HEK293 (cell line): ENCODE data around the gene YTHDC2.
A peak's percentile ranks its signal among the peaks of the same experiment; 100 is the strongest.

Experiments
- CTCF ChIA-PET: fragments of 350-600 bp; formaldehyde crosslinking; extraction: SDS; loops from one replicate; lab custom pipeline; 2021; ENCODE audit warnings: antibody characterized with exemption; lab: Yijun Ruan, JAX
- POLR2A ChIA-PET: fragments of 300-600 bp; formaldehyde crosslinking; extraction: SDS; loops from one replicate; lab custom pipeline; 2020; ENCODE audit warnings: antibody characterized with exemption, inconsistent platforms; lab: Yijun Ruan, JAX
- H3K27ac ChIP-seq: fragments of 200-500 bp; sonication (Bioruptor generic); 2 replicates; pipeline ENCODE4 v1.5.1; 2014; ENCODE audit warnings: low read depth, low read length, control low read depth, inconsistent platforms; ENCODE audit errors: extremely low read depth
- H3K36me3 ChIP-seq, 2 experiments: fragments of 200-500 bp in 1 of 2; sonication (Bioruptor generic) in 1 of 2; 1 replicate in 1 of 2; 2 replicates in 1 of 2; pipeline ENCODE4 v1.5.1; 2014 to 2017; ENCODE audit warnings: inconsistent platforms in 2 of 2, low read length in 2 of 2; ENCODE audit not compliant: control insufficient read depth in 2 of 2, insufficient read depth in 1 of 2
- H3K4me1 ChIP-seq: fragments of 200-500 bp; sonication (Bioruptor generic); 2 replicates; pipeline ENCODE4 v1.5.1; 2014; ENCODE audit warnings: mild to moderate bottlenecking, low read length, inconsistent platforms; ENCODE audit not compliant: control insufficient read depth, insufficient read depth
- H3K4me3 ChIP-seq: 2 replicates; pipeline ENCODE4 v1.5.1; 2011; ENCODE audit warnings: low read depth, mild to moderate bottlenecking, control low read depth, low read length, moderate library complexity
- H3K9me3 ChIP-seq: fragments of 200-500 bp; sonication (Bioruptor generic); 2 replicates; pipeline ENCODE4 v1.5.1; 2014; ENCODE audit warnings: low read depth, low read length, inconsistent platforms; ENCODE audit not compliant: control insufficient read depth, insufficient read depth
- GFI1B ChIP-seq: fragments of 450-650 bp; formaldehyde crosslinking; IDR thresholded peaks from 2 replicates; pipeline ENCODE4 v1.5.1; 2016; ENCODE audit warnings: missing biosample characterization, missing genetic modification characterization
- IKZF3 ChIP-seq: fragments of 450-650 bp; IDR thresholded peaks from 2 replicates; pipeline ENCODE4 v1.5.0; 2018; ENCODE audit warnings: missing biosample characterization, mild to moderate bottlenecking, missing genetic modification characterization, moderate library complexity
- KLF8 ChIP-seq: fragments of 450-650 bp; formaldehyde crosslinking; IDR thresholded peaks from 2 replicates; pipeline ENCODE4 v1.5.1; 2016; ENCODE audit warnings: missing biosample characterization, missing genetic modification characterization
- MYNN ChIP-seq: fragments of 450-650 bp; formaldehyde crosslinking; IDR thresholded peaks from 2 replicates; pipeline ENCODE4 v1.5.1; 2016; ENCODE audit warnings: missing biosample characterization, missing genetic modification characterization, borderline replicate concordance
- ZBTB48 ChIP-seq: fragments of 450-650 bp; formaldehyde crosslinking; IDR thresholded peaks from 2 replicates; pipeline ENCODE4 v1.5.1; 2016; ENCODE audit warnings: missing biosample characterization, missing genetic modification characterization
- ZNF138 ChIP-seq: fragments of 450-650 bp; formaldehyde crosslinking; IDR thresholded peaks from 2 replicates; pipeline ENCODE4 v1.5.1; 2016; ENCODE audit warnings: missing biosample characterization, missing genetic modification characterization, borderline replicate concordance
- ZNF19 ChIP-seq: fragments of 450-650 bp; formaldehyde crosslinking; IDR thresholded peaks from 2 replicates; pipeline ENCODE4; 2016; ENCODE audit warnings: missing biosample characterization, missing genetic modification characterization, low read depth
- ZNF223 ChIP-seq: fragments of 450-650 bp; formaldehyde crosslinking; IDR thresholded peaks from 2 replicates; pipeline ENCODE4 v1.5.1; 2016; ENCODE audit warnings: missing biosample characterization, missing genetic modification characterization
- ZNF248 ChIP-seq: fragments of 450-650 bp; formaldehyde crosslinking; IDR thresholded peaks from 2 replicates; pipeline ENCODE4 v1.5.1; 2017; ENCODE audit warnings: missing biosample characterization, missing genetic modification characterization
- ZNF266 ChIP-seq: fragments of 450-650 bp; formaldehyde crosslinking; IDR thresholded peaks from 2 replicates; pipeline ENCODE4 v1.5.1; 2016; ENCODE audit warnings: missing biosample characterization, missing genetic modification characterization, low read depth
- ZNF366 ChIP-seq: fragments of 450-650 bp; formaldehyde crosslinking; conservative IDR thresholded peaks from 2 replicates; pipeline ENCODE4 v1.5.1; 2016; ENCODE audit warnings: missing biosample characterization, missing genetic modification characterization
- ZNF37A ChIP-seq: fragments of 450-650 bp; IDR thresholded peaks from 2 replicates; pipeline ENCODE4 v1.5.1; 2018; ENCODE audit warnings: missing biosample characterization, missing genetic modification characterization
- ZNF426 ChIP-seq: fragments of 450-650 bp; formaldehyde crosslinking; IDR thresholded peaks from 2 replicates; pipeline ENCODE4 v1.5.1; 2017; ENCODE audit warnings: missing biosample characterization, missing genetic modification characterization, mild to moderate bottlenecking, inconsistent platforms, moderate library complexity
- ZNF433 ChIP-seq: fragments of 450-650 bp; formaldehyde crosslinking; IDR thresholded peaks from 2 replicates; pipeline ENCODE4 v1.5.1; 2016; ENCODE audit warnings: missing biosample characterization, missing genetic modification characterization, low read depth
- ZNF514 ChIP-seq: fragments of 450-650 bp; formaldehyde crosslinking; IDR thresholded peaks from 2 replicates; pipeline ENCODE4 v1.5.1; 2016; ENCODE audit warnings: missing biosample characterization, missing genetic modification characterization
- ZNF571 ChIP-seq: fragments of 450-650 bp; formaldehyde crosslinking; IDR thresholded peaks from 2 replicates; pipeline ENCODE4 v1.5.0; 2017; ENCODE audit warnings: missing biosample characterization, missing genetic modification characterization
- ZNF596 ChIP-seq: fragments of 450-650 bp; IDR thresholded peaks from 2 replicates; pipeline ENCODE4 v1.5.0; 2018; ENCODE audit warnings: missing biosample characterization, mild to moderate bottlenecking, missing genetic modification characterization, moderate library complexity
- ZNF777 ChIP-seq: fragments of 450-650 bp; formaldehyde crosslinking; IDR thresholded peaks from 2 replicates; pipeline ENCODE4 v1.5.1; 2017; ENCODE audit warnings: missing biosample characterization, missing genetic modification characterization, borderline replicate concordance
- ZSCAN16 ChIP-seq: fragments of 450-650 bp; formaldehyde crosslinking; IDR thresholded peaks from 2 replicates; pipeline ENCODE4 v1.5.1; 2016; ENCODE audit warnings: missing biosample characterization, missing genetic modification characterization
- TF ChIP-seq, protein P1 (sequence below): fragments of 450-650 bp; formaldehyde crosslinking; IDR thresholded peaks from 2 replicates; pipeline ENCODE4 v1.5.1; 2016; ENCODE audit warnings: missing biosample characterization, missing genetic modification characterization
- TF ChIP-seq, protein P2 (sequence below): fragments of 450-650 bp; formaldehyde crosslinking; IDR thresholded peaks from 2 replicates; pipeline ENCODE4 v1.5.1; 2016; ENCODE audit warnings: missing biosample characterization, missing genetic modification characterization

The YTHDC2 gene

DNA sequence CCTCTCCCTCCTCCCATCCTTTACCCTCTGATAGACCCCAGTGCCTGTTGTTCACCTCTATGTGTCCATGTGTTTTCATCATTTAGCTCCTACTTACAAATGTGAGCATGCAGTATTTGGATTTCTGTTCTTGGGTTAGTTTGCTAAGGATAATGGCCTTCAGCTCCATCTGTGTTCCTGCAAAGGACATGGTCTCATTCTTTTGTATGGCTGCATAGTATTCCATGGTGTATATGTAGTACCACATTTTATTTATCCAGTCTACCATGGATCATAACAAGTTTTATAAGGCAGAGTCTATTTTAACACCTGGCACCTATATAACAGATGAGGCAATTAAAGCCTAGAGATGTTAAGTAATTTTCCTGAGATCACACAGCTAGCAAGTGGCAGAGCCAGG is 7.4 kb downstream of the YTHDC2 start (continued):
- TF ChIP-seq, protein P1, sequence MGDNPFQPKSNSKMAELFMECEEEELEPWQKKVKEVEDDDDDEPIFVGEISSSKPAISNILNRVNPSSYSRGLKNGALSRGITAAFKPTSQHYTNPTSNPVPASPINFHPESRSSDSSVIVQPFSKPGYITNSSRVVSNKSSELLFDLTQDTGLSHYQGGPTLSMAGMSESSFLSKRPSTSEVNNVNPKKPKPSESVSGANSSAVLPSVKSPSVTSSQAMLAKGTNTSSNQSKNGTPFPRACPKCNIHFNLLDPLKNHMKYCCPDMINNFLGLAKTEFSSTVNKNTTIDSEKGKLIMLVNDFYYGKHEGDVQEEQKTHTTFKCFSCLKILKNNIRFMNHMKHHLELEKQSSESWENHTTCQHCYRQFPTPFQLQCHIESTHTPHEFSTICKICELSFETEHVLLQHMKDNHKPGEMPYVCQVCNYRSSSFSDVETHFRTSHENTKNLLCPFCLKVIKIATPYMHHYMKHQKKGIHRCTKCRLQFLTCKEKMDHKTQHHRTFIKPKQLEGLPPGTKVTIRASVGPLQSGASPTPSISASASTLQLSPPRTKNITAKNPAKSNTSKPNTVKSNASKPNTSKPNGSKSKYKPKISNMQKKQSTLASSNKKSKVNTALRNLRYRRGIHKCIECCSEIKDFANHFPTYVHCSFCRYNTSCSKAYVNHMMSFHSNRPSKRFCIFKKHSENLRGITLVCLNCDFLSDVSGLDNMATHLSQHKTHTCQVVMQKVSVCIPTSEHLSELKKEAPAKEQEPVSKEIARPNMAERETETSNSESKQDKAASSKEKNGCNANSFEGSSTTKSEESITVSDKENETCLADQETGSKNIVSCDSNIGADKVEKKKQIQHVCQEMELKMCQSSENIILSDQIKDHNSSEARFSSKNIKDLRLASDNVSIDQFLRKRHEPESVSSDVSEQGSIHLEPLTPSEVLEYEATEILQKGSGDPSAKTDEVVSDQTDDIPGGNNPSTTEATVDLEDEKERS (tag by site-specific recombination), result 0 out of 2 replicates have a peak, but pooled peaks have one; percentile 19

DNA sequence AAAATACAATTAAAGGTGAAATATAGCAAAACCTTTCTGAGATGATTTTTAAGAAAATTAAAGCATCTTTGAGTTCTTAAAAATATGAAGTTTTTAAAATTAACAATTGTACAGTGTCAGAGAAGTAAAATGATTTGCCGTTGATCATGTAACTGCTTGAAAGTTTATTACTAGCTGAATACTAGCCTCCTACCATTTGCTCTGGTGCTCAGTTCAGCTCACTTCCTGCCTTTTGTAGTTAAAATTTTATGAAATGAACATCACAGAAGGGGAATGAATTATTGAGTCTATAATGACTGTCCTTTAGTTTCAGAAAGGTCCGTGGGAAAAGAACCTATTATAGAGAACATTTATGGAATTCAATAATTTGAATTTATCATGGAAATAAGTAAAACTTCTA is 9.7 kb downstream of the YTHDC2 start:
- H3K4me3 ChIP-seq, result no peak overlapping the region
- POLR2A ChIA-PET, result no interaction called here
- no peaks in the 10 kb centered on the region for H3K4me1 ChIP-seq
- TF ChIP-seq ZNF248 (tag by site-specific recombination), result no peak
- no peak for TF ChIP-seq MYNN
- TF ChIP-seq ZNF266 (tag by site-specific recombination), result no peak
- no peak for TF ChIP-seq IKZF3 (tag by site-specific recombination)
- TF ChIP-seq ZNF223 (tag by site-specific recombination), result no peak
- no peak for TF ChIP-seq ZNF19 (tag by site-specific recombination)
- TF ChIP-seq ZNF777 (tag by site-specific recombination), result no peak
- TF ChIP-seq, protein P2, sequence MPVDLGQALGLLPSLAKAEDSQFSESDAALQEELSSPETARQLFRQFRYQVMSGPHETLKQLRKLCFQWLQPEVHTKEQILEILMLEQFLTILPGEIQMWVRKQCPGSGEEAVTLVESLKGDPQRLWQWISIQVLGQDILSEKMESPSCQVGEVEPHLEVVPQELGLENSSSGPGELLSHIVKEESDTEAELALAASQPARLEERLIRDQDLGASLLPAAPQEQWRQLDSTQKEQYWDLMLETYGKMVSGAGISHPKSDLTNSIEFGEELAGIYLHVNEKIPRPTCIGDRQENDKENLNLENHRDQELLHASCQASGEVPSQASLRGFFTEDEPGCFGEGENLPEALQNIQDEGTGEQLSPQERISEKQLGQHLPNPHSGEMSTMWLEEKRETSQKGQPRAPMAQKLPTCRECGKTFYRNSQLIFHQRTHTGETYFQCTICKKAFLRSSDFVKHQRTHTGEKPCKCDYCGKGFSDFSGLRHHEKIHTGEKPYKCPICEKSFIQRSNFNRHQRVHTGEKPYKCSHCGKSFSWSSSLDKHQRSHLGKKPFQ (tag by site-specific recombination), result no peak
- no peak for TF ChIP-seq ZNF596 (tag by site-specific recombination)
- no peak for TF ChIP-seq ZBTB48
- no peak for TF ChIP-seq ZSCAN16
- CTCF ChIA-PET, result interaction anchor here (1.5 kb wide), 1 partner anchor 83 kb away, joined by 3 read pairs; no protein-coding TSS in a partner anchor
- H3K36me3 ChIP-seq, result peaks cover 19 to 32% of the 10 kb centered on the region in 2 experiments
- no peak overlapping the region for H3K27ac ChIP-seq
- H3K9me3 ChIP-seq, result no peaks in the 10 kb centered on the region

DNA sequence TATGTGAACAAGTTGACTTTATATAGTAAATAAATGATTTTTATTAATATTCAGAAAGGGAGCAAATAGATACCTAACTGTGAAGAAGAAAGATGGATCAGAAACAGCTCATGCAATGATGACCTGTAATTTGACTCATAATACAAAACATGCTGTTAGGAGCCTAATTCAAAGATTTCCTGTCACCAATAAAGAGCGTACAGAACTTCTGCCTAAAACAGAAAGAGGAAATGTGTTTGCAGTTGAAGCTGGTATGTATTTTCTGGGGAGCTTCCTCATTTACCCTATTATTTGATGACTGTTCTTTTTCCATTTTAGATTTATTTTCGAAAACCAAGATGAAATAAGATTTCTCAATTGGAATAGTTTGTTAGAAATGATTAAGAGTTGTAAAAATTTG is 11.4 kb downstream of the YTHDC2 start:
- TF ChIP-seq ZNF138 (no peak), ZNF571 (no peak), ZNF426 (no peak), ZNF514 (tag by site-specific recombination) (no peak), KLF8 (tag by site-specific recombination) (no peak), ZSCAN16 (no peak)
- ChIA-PET CTCF (interaction anchor here (0.7 to 1.8 kb wide), 4 partner anchors 11 to 145 kb away, joined by 3 to 10 read pairs (median 4); no protein-coding TSS in a partner anchor), POLR2A (interaction anchor here (1.1 kb wide), 1 partner anchor 549 kb away, joined by 3 read pairs; the partner anchor contains the start of gene DCP2)
- Histone ChIP-seq H3K4me3 (no peak overlapping the region), H3K4me1 (no peaks in the 10 kb centered on the region), H3K27ac (no peak overlapping the region), H3K36me3 (peaks cover 15 to 17% of the 10 kb centered on the region in 2 experiments), H3K9me3 (no peaks in the 10 kb centered on the region)

DNA sequence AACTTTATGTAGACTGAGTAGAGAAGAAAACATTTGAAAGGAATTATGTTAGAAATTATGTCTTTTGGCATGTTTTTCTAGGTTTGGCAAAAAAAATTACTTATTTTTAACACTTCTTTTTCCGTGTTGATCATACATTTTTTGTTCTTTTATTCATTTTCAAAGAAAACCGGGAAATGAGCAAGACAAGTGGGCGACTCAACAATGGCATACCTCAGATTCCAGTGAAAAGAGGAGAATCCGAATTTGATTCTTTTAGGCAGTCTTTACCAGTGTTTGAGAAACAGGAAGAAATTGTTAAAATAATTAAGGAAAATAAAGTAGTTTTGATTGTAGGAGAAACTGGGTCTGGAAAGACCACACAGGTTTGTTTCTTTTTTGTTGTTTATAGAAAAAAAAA is 12.9 kb downstream of the YTHDC2 start:
- no peak overlapping the region for H3K4me3 ChIP-seq
- CTCF ChIA-PET, result no interaction called here
- H3K9me3 ChIP-seq, result no peaks in the 10 kb centered on the region
- no peak overlapping the region for H3K27ac ChIP-seq
- POLR2A ChIA-PET, result no interaction called here
- no peak for TF ChIP-seq ZNF366 (tag by site-specific recombination)
- no peak for TF ChIP-seq ZNF433
- TF ChIP-seq GFI1B, result no peak
- no peak for TF ChIP-seq ZNF37A (tag by site-specific recombination)
- H3K36me3 ChIP-seq, result peaks cover 9 to 16% of the 10 kb centered on the region in 2 experiments
- no peaks in the 10 kb centered on the region for H3K4me1 ChIP-seq
